Middle frontal gyrus (tissue), 1 donor: ENCODE data around the gene BCOR.

Experiments
- DNase-seq: peaks from one replicate; pipeline ENCODE4 v3.0.0-alpha.2; 2015; ENCODE audit warnings: low spot score; ENCODE audit errors: extremely low spot score

The BCOR gene

GRCh38 chrX:40004921-40005291 is 92.9 kb downstream of the BCOR start:
- DNase-seq = no peak

GRCh38 chrX:40004246-40004535 is 93.6 kb downstream of the BCOR start:
- no peak for DNase-seq

DNA sequence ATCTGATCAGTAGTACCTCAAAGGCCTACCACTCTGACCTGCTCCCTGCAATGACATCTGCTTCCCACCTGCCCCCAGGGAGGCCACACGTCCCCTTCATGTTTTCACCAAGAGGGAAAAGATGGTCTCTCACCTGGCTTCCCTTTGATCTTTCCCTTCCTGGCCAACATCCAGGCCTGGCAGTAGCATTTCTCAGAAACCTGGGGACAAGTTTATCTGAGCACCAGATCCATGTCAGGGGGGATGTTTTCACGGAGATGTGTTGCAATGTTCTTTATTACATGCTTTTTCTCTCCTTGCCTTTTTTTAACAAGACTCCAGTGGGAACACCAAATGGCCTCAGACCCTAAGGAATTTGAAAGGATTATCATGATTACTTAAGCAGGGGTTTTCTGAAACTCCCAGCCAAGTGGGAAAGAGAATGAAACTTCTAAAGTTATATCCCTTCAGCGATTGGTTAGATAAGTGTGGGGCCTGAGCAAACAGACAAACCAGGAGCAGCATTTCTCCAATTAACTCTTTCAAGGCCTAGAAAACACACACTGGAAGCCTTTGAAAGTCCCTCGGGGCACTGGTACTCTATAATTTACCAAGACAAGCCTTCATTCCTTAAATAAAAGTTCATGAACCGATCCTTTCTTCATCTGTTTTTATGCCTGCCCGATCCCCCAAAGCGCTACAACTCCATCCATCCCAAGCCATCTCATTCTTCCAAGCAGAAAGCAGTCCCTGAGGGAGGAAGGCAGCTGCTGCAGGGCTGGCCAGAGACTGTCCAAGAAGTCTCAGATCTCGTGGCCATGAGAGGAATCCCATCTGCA is 94.1 kb downstream of the BCOR start:
- no peak for DNase-seq

- DNase-seq = no peak
Measured at GRCh38 chrX:40003071-40003427, 94.7 kb downstream of the BCOR start.
